GM12801 (cell line): ENCODE measurements around the gene SNRPA1.

Experiments
- CTCF ChIP-seq: IDR thresholded peaks from one replicate; pipeline ENCODE4 v1.5.1; 2011; ENCODE audit warnings: control low read depth; ENCODE audit not compliant: insufficient read length; ENCODE audit errors: extremely low read depth

The SNRPA1 gene

GRCh38 chr15:101322854-101323477 lies 27.9 kb upstream of the SNRPA1 start:
- no peak for TF ChIP-seq CTCF

- no peak for TF ChIP-seq CTCF
These were observed 27.1 kb upstream of the SNRPA1 start for GRCh38 chr15:101322016-101322695.

GRCh38 chr15:101320501-101321052 lies 25.5 kb upstream of the SNRPA1 start:
- no peak for TF ChIP-seq CTCF

GRCh38 chr15:101318839-101319238 lies 23.8 kb upstream of the SNRPA1 start:
- no peak for TF ChIP-seq CTCF

GRCh38 chr15:101318147-101318819 lies 23.2 kb upstream of the SNRPA1 start:
- TF ChIP-seq CTCF: no peak

GRCh38 chr15:101317336-101317872 lies 22.4 kb upstream of the SNRPA1 start:
- TF ChIP-seq CTCF: no peak

GRCh38 chr15:101316529-101316928 lies 21.5 kb upstream of the SNRPA1 start:
- no peak for TF ChIP-seq CTCF
